K562 (cell line): ENCODE data around the gene PPIL4.

Experiments
- ADNP ChIP-seq: fragments of 200-800 bp; sonication (Bioruptor generic); IDR thresholded peaks from 2 replicates; pipeline ENCODE4 v1.6.1; 2016; ENCODE audit warnings: missing genetic modification characterization, missing compliant biosample characterization
- GABPA ChIP-seq: fragments of 200-800 bp; sonication (Bioruptor generic); conservative IDR thresholded peaks from 2 replicates; pipeline ENCODE4 v1.6.1; 2016; ENCODE audit warnings: low read depth, missing genetic modification characterization, missing compliant biosample characterization
- POLR2AphosphoS5 ChIP-seq: IDR thresholded peaks from 2 replicates; pipeline ENCODE4 v1.6.1; 2011; ENCODE audit warnings: mild to moderate bottlenecking, low read depth, low read length, moderate library complexity; ENCODE audit not compliant: control insufficient read depth, insufficient read depth
- RAD21 ChIP-seq, 2 experiments: fragments of 250-450 bp in 1 of 2; fragments of 450-650 bp in 1 of 2; sonication (Bioruptor Pico) in 1 of 2; formaldehyde crosslinking in 1 of 2; IDR thresholded peaks in 1 of 2; conservative IDR thresholded peaks in 1 of 2; 2 replicates each; pipeline versions ENCODE4 v1.4.0 to v1.8.0; 2020 to 2022; ENCODE audit warnings: mild to moderate bottlenecking in 2 of 2, moderate library complexity in 1 of 2
- SMAD4 ChIP-seq: fragments of 250-450 bp; sonication (Bioruptor Pico); conservative IDR thresholded peaks from 2 replicates; pipeline ENCODE4 v1.8.0; 2021; ENCODE audit warnings: inconsistent platforms, mild to moderate bottlenecking, moderate library complexity
- SRF ChIP-seq, 2 experiments: fragments of 250-450, 450-650 bp in 1 of 2; sonication (Bioruptor Pico) in 1 of 2; sonication (generic) in 1 of 2; formaldehyde crosslinking; IDR thresholded peaks; 2 replicates each; pipeline versions ENCODE4 v1.5.0 to v1.5.1; 2020 to 2022; ENCODE audit warnings: mild to moderate bottlenecking in 1 of 2, missing genetic modification reagents in 1 of 2
- YY1 ChIP-seq, 3 experiments: IDR thresholded peaks; 2 replicates each; pipeline ENCODE4 v1.6.1; 2011; ENCODE audit warnings: low read length in 2 of 3, mild to moderate bottlenecking in 2 of 3, moderate library complexity in 2 of 3, borderline replicate concordance in 1 of 3, control low read depth in 1 of 3, low read depth in 1 of 3; ENCODE audit not compliant: insufficient read depth in 3 of 3, insufficient replicate concordance in 2 of 3, control insufficient read depth in 1 of 3, insufficient read length in 1 of 3; ENCODE audit errors: extremely low read depth in 1 of 3
- ZNF184 ChIP-seq: sonication (generic); formaldehyde crosslinking; IDR thresholded peaks from 2 replicates; pipeline ENCODE4 v1.5.0; 2020; ENCODE audit warnings: missing genetic modification reagents
- TF ChIP-seq, protein P1 (sequence below): conservative IDR thresholded peaks from 2 replicates; pipeline ENCODE4 v1.6.1; 2011; ENCODE audit warnings: low read depth, mild to moderate bottlenecking, low read length; ENCODE audit not compliant: control insufficient read depth

DNA sequence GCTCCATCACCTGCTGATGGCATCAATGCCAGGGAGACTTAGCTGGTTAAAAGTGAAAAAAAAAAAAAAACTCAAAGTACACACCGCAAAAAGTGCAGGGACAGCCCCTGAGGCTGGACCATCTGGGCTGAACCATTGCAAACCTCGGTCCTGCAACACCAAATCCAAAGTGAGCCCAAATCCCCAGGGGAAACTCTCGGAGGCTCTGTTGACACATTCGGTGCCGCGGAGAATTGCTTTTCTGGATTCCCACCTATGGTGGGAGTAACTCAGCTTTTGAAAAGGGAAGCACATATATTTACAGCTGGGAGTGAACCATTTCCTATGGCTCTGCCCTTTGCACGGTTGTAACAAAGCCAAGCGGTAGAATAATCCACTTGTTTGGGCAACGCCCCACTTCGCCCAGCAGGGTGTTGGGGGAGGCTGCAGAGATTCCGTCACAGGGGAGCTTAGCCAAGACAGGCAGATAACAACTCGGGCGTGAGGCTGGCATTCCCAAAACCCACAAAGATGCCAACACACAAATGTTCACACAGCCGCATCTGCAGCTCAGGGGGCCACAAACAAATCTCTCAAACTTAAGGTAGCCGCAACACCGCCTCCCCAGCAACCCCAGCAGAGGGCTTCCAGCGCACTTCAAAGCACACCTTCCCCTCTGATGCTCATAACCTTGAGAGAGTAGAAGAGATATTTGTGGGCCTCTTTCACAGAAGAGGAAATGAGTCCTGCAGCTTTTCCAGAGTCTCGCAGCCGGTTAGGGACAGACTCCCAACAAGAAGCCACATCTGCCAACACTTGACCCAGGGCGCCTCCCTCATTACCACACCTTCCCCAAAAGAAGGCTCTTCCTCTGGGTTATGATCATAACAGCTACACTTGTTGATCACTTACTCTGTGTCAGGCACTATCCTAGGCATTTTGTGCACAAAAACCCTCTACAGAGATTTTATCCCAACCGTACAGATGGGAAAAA lies 72.5 kb downstream of the PPIL4 start:
- TF ChIP-seq SMAD4 (CRISPR knock-in tag) (no peak), ADNP (no peak), GABPA (tag) (no peak), ZNF184 (CRISPR knock-in tag) (no peak), YY1 (IDR thresholded peaks at IDR 0.05; ENCODE audit: borderline replicate concordance in 1 of 3, control insufficient read depth in 1 of 3, extremely low read depth in 1 of 3, insufficient read depth in 3 of 3, insufficient read length in 1 of 3, insufficient replicate concordance in 2 of 3, low read depth in 1 of 3, low read length in 2 of 3) (no peak), RAD21 (CRISPR knock-in tag; conservative IDR thresholded peaks at IDR 0.05 in 1 of 2, IDR thresholded peaks at IDR 0.05 in 1 of 2) (no peak), POLR2AphosphoS5 (no peak), SRF (CRISPR knock-in tag; IDR thresholded peaks at IDR 0.05) (no peak)
- TF ChIP-seq, protein P1, sequence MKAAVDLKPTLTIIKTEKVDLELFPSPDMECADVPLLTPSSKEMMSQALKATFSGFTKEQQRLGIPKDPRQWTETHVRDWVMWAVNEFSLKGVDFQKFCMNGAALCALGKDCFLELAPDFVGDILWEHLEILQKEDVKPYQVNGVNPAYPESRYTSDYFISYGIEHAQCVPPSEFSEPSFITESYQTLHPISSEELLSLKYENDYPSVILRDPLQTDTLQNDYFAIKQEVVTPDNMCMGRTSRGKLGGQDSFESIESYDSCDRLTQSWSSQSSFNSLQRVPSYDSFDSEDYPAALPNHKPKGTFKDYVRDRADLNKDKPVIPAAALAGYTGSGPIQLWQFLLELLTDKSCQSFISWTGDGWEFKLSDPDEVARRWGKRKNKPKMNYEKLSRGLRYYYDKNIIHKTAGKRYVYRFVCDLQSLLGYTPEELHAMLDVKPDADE, result no peak
